DMS114 treated with DMSO at 0.1 percent for 48 hours (cell line): ENCODE results near the gene STYXL1.
"Not testable (repeated sequence)": the region's sequence is repeated elsewhere in the genome, so short reads cannot be mapped to it uniquely, and the experiment has no call there.

ENCODE experiments used
- DNase-seq: peaks from one replicate; lab custom pipeline; 2025; ENCODE audit not compliant: unreplicated experiment; lab: John Stamatoyannopoulos, UW

The STYXL1 gene

GRCh38 chr7:76066716-76067503, 19.1 kb upstream of the STYXL1 start:
- DNase-seq = no peak

DNA sequence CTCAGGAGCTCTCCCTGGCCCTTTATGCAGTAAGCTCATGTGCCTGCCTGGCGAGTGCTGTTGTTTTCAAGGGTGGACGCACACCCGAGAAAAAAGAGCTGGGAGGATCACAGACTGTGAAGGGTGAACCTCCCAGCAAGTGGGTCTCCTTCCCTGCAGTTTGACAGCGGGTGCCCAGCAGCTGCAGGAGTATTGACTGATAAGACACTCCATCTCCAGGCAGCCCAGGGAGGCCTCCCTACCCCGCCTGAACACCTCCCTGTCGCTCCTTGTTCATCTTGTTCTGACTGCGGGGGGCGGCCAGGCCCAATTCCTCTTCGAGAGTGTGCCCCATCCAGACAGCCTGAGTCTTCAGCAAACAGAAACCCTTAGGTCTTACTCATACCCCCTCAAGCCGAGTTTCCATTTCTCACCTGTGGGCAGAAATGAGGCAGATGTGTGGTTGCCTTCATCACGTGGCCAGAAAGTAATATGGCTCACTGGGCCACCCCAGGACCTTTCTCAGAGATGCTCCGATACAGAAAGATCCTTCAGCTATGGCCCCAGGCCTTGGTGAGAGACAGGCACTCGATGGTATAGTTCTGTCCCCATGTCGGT, 17.3 kb upstream of the STYXL1 start:
- DNase-seq = no peak

DNA sequence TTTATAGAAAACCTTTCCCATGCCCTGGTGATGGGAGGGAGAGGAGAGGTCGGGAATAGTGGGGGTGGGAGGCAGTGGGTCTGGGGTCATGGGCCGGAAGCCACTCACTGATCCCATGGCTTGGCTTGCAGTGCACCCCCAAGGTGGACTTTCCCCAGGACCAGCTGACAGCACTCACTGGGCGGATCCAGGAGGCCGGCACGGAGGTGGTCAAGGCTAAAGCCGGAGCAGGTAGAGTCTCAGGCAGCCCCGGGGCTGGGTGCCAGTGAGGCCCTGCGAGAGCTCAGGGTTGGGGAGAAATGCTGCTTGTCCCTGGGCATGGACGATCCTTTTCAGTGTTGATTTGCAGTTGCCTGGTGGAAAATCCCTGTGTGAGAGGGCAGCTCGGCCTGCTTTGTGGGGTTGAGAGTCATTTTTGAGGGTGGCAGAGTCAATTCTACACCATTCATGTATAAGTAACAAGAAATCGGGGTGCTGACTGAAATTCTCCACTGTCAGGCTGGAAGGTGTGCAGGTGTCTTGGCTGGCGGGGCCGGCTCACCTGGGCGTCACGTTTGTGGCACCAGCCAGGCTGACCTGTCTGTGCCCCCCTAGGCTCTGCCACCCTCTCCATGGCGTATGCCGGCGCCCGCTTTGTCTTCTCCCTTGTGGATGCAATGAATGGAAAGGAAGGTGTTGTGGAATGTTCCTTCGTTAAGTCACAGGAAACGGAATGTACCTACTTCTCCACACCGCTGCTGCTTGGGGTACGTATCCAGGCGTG, 16.6 kb upstream of the STYXL1 start:
- no peak for DNase-seq

GRCh38 chr7:76063525-76063924, 15.7 kb upstream of the STYXL1 start:
- DNase-seq = no peak

- no peak for DNase-seq
Observed at GRCh38 chr7:76063114-76063513, 15.3 kb upstream of the STYXL1 start.

GRCh38 chr7:76062254-76062653, 14.5 kb upstream of the STYXL1 start:
- no peak for DNase-seq

GRCh38 chr7:76060842-76061241, 13.0 kb upstream of the STYXL1 start:
- DNase-seq = no peak

GRCh38 chr7:76058745-76059144, 10.9 kb upstream of the STYXL1 start:
- not testable (repeated sequence) for DNase-seq

DNA sequence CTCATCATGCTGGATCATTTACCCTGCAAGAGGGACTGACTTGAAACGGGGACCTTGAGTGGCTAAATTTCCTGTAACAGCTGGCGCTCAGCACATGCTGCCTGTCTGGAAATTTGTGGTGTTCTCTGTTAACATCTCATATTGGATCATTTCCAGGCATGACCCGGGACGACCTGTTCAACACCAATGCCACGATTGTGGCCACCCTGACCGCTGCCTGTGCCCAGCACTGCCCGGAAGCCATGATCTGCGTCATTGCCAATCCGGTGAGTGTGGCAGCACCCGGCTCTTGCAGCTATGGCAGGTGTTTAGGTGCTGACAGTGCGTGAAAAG, 10.0 kb upstream of the STYXL1 start:
- no peak for DNase-seq

GRCh38 chr7:76057103-76057812, 9.5 kb upstream of the STYXL1 start:
- DNase-seq = no peak

DNA sequence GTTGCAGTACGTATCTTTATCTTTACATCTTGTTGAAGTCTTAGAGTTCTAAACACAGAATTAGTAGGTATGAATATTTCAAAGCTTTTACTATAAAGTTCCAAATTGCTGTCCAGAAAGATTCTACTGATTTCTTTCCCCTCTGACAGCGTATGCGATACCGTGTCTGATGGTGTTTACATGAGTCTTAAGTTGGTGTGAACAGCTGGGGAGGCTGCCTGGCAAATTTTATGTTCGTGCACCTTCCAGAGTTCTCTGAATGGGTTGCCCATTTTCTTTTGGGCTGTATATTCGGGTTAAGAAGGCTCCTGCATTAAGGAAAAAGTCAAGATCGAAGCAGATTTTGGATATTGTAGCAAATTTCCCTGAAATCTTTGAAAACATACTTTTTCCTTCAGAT, 8.4 kb upstream of the STYXL1 start:
- no peak for DNase-seq

GRCh38 chr7:76054123-76055120, 6.6 kb upstream of the STYXL1 start:
- no peak for DNase-seq

- no peak for DNase-seq
Observed at GRCh38 chr7:76053461-76053860, 5.7 kb upstream of the STYXL1 start.

DNA sequence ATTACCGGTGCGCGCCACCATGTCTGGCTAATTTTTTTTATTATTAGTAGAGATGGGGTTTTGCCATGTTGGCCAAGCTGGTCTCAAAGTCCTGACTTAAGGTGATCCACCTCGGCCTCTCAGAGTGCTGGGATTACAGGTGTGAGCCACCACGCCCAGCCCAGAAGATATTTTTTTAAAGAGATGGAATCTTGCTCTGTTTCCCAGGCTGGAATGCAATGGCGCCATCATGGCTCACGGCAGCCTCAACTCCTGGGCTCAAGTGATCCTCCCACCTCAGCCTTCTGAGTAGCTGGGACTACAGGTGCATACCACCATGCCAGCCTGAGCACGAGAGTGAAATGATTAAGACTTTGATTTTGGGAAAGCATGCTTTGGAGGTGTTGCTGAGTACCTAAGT, 4.9 kb upstream of the STYXL1 start:
- not testable (repeated sequence) for DNase-seq

- DNase-seq = no peak
Observed at GRCh38 chr7:76051840-76052239, 4.0 kb upstream of the STYXL1 start.

- no peak for DNase-seq
Observed at GRCh38 chr7:76050545-76050944, 2.7 kb upstream of the STYXL1 start.

- no peak for DNase-seq
Observed at GRCh38 chr7:76049295-76049694, 1.5 kb upstream of the STYXL1 start.

DNA sequence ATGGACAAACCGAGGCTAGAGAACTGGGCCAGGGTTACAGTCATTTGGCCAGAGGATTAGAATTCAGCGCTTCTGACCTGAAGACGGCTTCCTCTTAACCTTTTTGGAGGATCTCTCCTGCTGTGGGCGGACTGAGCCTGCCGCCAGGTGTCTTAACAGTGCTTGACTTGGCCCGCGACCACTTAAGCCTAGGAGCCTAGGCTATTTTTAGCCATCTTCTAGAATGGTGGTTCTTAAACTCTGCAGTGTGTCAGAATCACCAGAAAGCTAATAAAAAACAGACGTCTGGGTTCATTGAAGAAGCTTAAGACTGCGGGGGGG, 828 bp upstream of the STYXL1 start:
- DNase-seq = no peak

- no peak for DNase-seq
Observed at GRCh38 chr7:76047305-76047810, 442 bp downstream of the STYXL1 start.

DNA sequence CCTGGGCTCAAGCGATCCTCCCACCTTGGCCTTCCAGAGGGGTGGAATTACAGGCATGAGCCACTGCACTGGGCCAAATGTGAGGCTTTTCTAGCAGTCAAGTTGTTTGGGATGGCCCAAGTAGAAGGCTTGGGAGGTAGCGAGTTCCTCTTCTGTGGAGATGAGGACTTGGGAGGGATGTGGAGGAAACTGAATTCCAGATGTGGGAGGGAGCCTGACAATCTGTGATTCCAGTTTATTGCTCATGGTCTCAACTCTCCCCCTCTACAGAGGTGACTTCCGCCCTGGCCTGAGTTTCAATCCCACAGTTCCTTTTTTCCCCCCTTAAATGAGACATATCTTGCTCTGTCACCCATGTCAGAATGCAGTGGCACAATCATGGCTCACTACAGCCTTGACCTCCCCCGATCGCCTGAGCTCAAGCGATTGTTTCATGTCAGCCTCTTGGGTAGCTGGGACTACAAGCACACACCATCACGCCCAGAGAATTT, 3.4 kb downstream of the STYXL1 start:
- DNase-seq = no peak
